Activated CD4-positive, alpha-beta T cell treated with anti-CD3 and anti-CD28 coated beads for 1 hour (primary cell): Measurements from ENCODE around the gene NFX1.
"Not testable (repeated sequence)": the region's sequence is repeated elsewhere in the genome, so short reads cannot be mapped to it uniquely, and the experiment has no call there.

Source experiments
- DNase-seq: peaks from one replicate; pipeline ENCODE4 v3.0.0-alpha.2; 2020

The NFX1 gene

GRCh38 chr9:33393581-33393980 lies 103.3 kb downstream of the NFX1 start:
- no peak for DNase-seq

DNA sequence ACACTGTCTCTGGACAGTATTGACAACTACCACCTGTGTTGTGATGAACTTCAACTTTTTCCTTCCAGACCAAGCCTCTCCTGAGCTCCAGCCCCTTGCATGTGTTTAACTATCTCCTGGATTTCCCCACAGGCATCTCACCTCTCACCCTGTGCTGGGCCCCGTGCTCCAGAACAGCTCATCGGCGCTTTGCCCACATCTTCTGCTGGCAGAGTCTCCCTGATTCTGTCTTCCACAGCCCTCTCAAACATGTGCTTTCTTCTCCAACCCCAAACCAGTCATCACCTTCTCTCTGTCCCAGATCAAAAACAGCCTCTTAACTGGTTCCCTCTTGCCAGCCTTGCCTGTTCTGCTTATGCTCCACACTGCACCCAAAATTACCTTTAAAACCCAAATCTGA lies 103.7 kb downstream of the NFX1 start:
- not testable (repeated sequence) for DNase-seq

DNA sequence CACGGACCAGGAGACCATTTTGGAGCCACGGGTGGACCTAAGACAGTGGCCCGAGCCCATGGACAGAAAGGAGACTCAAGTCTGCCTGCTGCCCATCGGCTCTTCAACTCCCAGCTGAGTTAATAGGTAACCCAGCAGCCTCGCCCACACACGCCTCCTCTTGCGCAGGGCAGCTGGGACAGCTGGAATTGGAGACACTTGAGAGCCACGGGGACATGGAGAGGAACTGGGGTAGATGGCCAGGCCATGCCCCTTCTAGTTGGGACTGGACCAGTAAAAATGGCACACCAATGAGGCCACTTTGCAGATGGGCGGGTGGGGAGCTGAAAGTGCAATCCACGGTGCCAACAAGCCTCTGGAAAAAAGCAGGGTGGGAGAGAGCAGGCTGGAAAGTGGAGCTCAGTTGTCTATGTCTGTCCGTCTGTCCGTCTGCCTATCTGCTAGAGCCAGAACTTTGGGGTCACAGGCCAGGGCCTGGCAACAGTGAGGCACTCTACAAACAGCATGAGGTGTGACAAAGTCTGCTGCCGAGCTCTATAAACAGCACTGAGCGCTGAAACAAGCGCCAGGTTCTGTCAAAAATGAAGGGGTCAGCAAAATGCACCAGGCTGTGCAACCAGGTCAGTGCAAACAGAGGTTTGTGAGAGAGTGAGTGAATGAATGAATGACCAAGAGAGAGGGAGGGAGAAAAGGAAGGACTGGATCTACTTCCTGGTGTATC lies 105.0 kb downstream of the NFX1 start:
- DNase-seq: not testable (repeated sequence)

- not testable (repeated sequence) for DNase-seq
Measured at GRCh38 chr9:33397801-33398200, 107.5 kb downstream of the NFX1 start.

DNA sequence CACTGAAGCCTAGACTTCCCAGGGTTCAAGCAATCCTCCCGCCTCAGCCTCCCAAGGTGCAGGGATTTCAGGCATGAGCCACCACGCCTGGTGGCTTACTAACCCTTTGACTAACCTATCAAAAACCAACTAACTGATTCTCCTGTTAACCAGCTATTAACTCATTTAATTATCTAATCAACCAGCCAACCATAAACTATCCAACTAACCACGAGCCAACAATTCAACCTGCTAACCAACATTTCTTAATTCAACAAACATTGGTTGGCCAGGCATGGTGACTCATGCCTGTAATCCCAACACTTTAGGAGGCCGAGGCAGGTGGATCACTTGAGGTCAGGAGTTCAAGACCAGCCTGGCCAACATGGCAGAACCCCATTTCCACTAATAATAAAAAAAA lies 108.7 kb downstream of the NFX1 start:
- not testable (repeated sequence) for DNase-seq

GRCh38 chr9:33401809-33402208 lies 111.5 kb downstream of the NFX1 start:
- not testable (repeated sequence) for DNase-seq

DNA sequence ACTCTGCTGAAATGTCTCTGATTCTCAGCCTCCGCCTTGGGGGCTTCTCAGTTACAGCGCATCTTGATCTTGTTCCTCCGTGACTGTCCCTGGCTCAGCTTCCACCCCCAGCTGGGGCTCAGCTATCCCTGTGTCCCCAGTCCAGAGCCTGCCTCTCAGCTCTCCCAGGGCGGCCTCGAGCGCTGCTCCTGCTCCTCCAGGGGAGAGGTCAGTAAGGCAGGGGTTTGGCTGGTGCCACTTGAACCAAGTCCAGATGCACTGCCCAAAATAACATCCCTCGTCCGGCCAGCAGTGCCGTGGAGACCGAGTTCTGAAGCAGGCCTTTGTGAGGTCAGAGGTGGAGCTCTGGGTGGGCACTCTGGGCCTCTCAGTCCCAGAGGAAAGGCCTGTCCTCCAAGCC lies 112.1 kb downstream of the NFX1 start, which contains the start of gene AQP7:
TSS of gene AQP7 (minus strand) at position 198 of the 400 bp plus-strand sequence. CDS start 1,306 bp downstream, outside the sequence.
- not testable (repeated sequence) for DNase-seq

DNA sequence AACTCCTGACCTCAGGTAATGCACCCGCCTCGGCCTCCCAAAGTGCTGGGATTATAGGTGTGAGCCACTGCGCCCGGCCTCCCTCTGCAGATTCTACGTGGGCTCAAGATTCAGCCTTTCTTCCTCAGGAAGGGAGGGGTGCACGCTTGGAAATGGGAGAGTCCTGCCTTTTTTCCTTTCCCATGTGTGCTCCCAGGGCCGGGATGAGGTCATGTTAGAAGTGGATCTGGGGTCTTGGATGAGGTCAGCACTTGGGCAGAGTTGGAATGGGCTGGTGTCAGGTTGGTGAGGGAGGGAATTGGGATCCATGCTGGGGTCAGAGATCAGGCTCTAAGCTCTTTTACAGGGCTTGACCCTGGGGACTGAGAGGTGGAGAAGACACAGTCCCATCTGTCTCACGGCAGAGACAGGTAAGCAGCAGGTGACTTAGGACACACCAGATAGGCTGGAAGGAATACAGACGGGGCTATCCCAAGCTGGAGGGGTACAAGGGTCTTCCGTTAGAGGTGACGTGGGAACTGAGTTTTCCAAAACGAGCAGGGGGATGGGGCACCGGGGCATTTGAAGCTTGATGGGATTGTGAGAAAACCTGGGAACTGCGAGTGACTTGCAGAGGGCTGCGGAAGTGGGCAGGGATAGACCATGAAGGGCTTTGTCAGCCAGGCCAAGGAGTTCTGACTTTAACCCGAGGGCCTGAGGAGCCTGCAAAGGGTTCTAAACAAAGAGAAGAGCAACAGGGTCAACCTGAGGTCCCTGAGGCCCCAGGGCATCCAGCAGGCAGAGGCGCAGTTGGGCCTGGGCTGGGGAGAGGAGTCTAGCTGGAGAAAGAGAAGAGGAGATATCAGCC lies 113.8 kb downstream of the NFX1 start:
- no peak for DNase-seq

DNA sequence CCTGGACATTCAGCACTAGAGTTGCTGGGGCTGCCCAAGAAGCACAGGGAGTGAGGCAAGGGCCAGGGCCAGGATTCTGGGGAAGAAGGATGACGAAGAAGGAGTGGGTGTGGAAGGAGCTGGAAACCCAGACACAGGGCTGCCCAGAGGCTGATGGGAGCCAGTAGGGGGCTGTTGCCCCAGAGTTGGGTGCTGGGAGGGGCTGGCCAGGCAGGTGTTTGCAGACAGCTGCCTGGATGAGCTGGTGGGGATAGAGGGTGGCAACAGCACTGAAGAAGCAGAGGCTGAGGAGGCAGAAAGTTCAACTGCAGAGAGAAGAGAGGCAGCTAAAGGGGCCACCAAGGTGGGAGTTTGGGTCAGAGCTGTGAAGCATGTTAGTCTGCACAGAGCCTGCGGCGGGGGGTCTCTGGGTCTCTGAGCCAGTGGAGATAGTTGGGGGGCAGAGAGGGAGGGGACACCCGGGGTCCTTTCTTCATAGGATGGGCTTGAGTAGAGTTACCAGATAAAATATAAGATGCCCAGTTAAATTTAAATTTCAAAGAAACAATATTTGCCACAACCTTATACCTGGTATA lies 114.6 kb downstream of the NFX1 start:
- no peak for DNase-seq

- no peak for DNase-seq
Measured at GRCh38 chr9:33407061-33407460, 116.7 kb downstream of the NFX1 start.

DNA sequence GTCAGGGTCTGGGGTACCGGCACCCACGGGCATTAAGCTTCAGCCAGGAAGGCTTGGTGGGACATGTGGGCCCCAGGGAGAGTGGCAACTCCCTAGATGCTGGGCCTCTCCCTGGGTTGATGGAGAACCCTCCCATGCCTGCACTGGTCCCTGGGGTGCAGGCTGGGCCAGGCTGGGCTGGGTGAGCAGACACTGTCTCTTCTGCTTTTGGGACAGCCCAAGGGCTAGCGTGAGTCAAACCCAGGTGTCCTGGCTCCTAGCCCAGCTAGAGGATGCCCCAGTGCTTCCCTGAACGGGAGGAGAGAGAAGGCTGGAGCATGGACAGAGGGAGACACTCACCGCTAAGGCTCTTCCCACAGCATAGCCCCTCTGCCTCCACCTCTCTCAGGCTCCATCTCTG lies 117.8 kb downstream of the NFX1 start:
- no peak for DNase-seq

GRCh38 chr9:33414268-33414667 lies 124.0 kb downstream of the NFX1 start:
- no peak for DNase-seq

- no peak for DNase-seq
Measured at GRCh38 chr9:33414889-33415500, 124.7 kb downstream of the NFX1 start.

- peak; percentile 78 for DNase-seq
Measured at GRCh38 chr9:33415501-33416038, 125.3 kb downstream of the NFX1 start.

DNA sequence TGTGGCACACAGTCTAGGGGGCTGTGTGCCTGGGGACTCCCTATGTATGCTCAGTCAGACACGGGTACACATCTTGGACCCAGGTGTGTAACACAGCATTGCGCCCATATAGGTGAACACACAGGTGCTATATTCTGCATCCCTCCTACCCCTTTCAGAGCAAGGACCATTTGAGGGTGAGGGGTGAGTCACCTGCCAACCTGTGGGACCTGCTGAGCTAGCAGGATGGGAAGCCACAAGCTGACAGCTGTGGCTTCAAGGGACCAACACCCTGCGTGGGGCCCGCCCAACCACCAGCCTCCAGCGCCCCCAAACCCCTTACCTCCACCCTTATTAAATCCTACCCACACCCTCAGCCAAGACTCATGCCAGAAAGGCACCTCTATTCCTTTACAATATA lies 126.7 kb downstream of the NFX1 start:
- peak; percentile 21 for DNase-seq

GRCh38 chr9:33418090-33418489 lies 127.8 kb downstream of the NFX1 start:
- no peak for DNase-seq

DNA sequence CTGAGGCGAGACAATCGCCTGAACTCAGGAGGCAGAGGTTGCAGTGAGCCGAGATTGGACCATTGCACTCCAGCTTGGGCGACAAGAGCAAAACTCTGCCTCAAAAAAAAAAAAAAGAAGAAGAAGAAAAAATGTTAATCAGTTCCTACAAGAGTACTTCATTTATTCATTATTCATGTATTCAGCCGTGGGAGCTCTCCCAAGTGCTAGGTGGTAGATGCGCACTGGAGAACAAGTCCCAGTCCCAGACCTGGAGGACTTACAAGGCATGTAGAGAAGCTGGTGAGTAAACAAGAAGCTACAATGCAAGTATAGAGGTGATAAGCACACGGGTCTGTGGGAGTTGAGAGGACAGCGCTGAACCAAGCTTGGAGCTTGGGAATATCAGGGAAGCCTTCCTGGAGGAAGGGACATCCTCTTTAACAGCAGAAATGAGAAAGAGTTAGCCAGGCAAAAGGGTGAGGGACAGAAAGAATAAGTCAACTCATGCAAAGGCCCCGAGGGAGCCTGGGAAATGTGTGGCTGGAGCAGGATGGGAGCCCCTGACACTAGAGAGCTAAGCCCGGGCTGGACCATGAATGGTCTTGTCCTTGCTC lies 129.5 kb downstream of the NFX1 start:
- DNase-seq: no peak
